SW 1271 (cell line): ENCODE measurements around the gene PACC1.
A peak's percentile ranks its signal among the peaks of the same experiment; 100 is the strongest.

Experiments
- DNase-seq, 2 experiments: peaks; one replicate each; lab custom pipeline; 2025; lab: John Stamatoyannopoulos, UW

Gene PACC1

GRCh38 chr1:212437179-212437798, 22.6 kb upstream of the PACC1 start:
- DNase-seq: no peak

GRCh38 chr1:212434992-212435391, 20.3 kb upstream of the PACC1 start:
- DNase-seq: no peak

DNA sequence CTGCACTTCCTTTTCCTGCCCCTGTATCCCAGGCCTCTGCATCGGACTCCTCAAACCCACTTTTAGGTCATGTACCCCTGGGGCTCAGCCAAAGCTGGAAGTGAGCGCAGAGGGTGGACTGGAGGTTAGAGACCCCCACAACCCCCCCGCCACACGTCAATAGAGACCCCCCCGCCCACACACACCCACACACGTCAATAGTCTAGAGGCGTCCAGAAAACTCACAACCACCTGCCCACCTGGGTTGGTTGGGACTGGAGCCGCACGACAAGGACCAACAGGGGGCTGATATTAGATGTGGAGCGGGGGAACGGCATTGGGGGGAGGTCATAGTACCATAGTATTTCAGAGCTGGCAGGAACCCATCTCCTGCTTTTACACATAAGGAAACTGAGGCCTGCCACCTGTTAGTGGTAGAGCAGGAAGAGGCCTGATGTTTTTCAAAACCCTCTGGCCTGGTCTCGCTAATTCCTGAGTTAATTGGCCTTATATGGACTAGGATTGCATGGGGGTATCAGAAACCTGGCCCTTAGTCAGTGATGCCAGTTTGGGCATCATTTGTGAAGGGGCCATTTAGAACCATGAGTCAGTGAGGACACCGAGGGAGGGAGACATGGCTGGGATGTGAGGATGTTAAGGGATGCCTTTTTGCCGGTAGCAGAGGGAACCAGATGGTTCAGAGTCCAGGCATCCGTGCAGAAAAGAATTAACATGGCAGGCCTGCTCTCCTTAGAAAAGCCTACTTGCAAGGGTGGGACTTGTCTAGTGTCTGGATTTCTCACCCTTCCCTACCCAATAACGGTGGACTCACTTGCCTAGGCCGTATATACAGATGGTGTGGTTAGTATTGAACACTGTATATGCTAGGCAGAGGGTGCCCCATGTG, 19.1 kb upstream of the PACC1 start:
- no peak for DNase-seq

- peak; percentile 4 to 49 for DNase-seq
Measured at GRCh38 chr1:212432661-212433576, 18.2 kb upstream of the PACC1 start, which contains the start of gene NENF. Gene NENF (plus strand): TSS chr1:212432920. CDS start chr1:212432944, 24 bp downstream.

- no peak for DNase-seq
Measured at GRCh38 chr1:212432272-212432660, 17.6 kb upstream of the PACC1 start.

DNA sequence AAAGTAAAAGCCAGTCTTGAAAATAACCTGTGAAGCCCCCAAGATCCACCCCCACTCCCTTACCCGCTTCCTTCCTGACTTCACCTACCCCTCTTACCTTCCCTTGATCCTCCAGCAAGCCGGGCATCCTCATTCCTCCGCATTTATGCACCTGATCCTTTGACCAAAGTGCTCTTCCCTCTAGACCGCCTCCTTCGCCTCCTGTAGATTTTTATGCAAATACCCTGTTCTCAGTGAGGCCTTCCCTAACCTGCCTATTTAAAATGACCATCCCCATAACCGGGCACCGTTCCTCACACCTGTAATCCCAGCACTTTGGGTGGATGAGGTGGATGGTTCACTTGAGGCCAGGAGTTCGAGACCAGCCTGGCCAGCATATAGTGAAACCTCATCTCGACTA, 17.0 kb upstream of the PACC1 start:
- DNase-seq: no peak

GRCh38 chr1:212430955-212431394, 16.3 kb upstream of the PACC1 start:
- no peak for DNase-seq

DNA sequence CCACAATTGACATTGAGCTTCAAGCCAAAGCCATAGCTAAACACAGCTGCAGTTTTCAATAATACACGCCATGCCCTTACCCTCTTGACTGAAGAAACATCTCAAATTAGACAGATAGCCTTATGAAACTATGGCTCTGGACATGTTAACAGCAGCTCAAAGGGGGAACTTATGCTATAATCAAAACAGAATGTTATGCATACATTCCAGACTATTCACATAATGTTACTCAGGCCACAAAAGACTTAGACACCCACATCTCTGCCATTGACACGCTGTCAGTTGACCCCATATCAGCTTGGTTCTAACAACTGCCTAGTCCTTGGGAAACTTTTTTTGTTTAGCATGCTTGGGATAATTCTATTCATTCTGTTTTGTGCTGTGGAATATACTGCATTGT, 15.7 kb upstream of the PACC1 start:
- no peak for DNase-seq

DNA sequence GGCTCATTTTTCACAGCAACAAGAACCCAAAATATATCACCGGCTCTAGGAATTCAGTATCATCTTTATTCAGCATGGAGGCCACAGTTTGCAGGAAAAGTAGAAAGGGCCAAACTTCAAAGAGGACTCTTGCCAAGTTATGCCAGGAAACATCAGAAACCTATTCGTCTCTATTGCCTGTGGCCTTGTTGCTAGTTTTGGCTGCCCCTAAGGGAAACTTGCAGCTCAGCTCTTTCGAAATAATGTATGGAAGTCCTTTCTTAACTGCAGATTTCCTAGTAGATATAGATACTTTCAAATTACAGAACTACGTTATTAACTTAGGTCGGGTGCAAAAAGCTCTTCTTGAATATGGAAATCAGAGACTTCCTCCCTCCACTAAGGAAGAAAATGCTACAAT, 13.8 kb upstream of the PACC1 start:
- DNase-seq: no peak

DNA sequence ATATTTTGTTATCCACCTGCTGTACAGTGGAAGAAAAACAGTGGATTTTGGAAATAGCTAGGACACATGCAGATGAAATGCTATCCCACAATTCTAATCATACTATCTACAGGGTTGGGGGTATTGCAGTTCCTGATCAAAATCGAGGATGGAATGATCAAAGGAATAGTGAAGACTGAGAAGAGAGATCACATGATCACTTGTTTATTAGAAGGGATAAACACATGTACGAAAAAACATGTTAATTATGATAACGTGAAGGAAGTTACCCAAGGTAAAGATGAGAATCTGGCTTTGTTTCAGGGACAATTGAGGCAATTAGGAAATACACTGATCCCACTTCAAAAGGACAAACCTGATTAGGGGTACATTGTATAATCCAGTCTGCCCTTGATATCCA, 9.2 kb upstream of the PACC1 start:
- DNase-seq: no peak

DNA sequence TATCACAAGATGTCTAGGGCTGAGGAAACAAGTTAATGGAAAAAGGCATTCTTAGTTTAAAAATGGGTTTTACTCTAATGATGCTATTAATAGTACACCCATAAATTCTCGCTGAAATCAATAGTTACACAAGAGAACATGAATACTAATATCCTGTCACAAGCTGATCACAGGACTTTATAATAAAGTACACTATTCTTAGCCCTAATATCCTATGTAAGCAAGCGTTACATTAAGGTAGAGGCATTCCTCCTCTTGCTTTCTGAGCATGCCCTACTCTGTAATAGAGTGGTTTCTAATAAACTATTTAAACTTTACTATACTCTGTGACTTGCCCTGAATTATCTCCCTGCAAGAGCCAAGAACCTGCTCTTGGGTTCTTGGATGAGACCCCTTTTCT, 6.5 kb upstream of the PACC1 start:
- no peak for DNase-seq

GRCh38 chr1:212415107-212415841, 588 bp upstream of the PACC1 start:
- no peak for DNase-seq

DNA sequence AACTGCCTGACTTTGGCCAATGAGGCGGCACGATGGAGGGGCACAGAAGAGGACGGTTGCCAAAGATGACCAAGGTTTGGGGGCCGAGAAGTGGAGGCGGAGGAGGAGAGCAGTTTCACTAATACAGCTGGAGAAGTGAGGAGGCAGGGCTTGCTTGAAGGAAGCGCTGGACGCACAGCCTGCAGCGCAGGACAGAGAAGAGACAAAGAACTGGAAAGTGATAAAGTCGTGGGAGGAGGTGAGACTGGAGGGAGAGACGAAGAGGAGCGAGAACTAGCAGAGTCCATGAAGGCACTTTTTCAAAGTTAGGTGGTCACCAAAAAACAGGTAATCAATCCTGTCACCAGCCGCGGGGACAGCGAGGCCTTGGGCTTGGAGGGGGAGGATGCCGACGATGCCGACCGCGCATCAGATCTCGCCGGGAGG, 771 bp downstream of the PACC1 start:
- no peak for DNase-seq

- no peak for DNase-seq
Measured at GRCh38 chr1:212412374-212412773, 2.3 kb downstream of the PACC1 start.

DNA sequence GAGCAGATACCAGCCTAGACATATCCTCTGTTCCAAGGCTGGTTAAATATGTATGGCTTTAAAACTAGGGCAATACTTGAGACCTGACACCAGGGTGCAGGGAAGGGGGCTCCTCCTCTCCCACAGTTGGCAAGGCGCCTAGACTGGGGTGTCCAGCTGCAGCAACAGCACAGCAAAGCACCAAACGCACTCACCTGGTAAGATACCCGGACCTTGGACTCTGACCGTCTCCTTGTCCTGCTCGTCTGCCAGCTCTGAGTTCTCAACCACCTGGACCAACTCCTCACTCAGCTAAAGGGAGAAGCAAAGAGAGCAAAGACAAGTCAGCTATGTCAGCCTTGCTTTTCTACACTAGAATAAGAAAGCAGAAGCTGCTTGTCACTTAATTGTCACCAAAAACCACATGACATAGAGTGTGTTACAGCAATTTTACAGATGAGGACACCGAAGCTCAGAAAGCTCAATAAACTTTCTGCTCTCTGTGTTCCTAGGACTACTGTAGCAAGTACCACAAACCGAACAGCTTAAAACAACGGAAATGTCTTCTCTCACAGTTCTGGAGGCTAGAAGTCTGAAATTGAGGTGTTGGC, 4.4 kb downstream of the PACC1 start:
- no peak for DNase-seq

GRCh38 chr1:212402666-212403321, 11.9 kb downstream of the PACC1 start:
- DNase-seq: no peak

DNA sequence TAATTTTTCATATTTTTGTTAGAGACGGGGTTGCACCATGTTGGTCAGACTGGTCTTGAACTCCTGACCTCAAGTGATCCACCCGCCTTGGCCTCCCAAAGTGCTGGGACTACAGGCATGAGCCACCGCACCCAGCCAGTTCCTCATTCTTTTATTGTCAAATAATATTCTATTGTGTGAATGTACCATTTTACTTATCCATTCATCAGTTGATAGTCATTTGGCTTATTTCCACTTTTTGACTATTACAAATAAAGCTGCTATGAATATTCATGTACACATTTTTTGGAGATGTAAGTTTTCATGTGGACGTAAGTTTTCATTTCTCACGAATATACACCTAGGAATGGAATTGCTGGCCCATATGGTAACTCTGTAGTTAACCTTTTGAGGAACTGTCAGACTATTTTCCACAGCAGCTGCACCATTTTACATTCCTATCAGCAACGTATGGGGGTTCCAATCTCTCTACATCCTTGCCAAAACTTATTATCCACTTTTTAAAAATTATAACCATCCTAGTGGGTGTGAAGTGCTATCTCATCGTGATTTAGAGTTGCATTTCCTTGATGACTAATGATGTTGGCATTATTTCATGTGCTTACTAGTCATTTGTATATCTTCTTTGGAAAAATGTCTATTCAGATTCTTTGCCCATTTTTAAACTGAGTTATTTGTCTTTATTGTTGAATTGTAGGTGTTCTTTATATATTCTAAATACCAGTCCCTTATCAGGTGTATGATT, 12.7 kb downstream of the PACC1 start:
- DNase-seq: peak in 1 of 2 experiments; percentile 40

DNA sequence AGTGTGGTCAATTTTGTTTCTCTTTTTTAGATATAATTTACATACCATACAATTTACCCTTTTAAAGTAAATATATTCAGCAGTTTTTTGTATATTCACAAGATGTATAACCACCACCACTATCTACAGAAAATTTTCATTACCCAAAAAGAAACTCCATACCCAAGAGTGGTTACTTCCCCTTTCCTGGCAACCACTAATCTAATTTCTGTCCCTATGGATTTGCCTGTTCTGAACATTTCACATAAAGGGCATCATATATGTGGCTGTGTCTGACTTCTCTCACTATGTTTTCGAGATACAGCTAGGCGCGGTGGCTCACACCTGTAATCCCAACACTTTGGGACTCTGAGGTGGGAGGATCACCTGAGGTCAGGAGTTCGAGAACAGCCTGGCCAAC, 13.6 kb downstream of the PACC1 start:
- no peak for DNase-seq

GRCh38 chr1:212397171-212397570, 17.5 kb downstream of the PACC1 start:
- no peak for DNase-seq

DNA sequence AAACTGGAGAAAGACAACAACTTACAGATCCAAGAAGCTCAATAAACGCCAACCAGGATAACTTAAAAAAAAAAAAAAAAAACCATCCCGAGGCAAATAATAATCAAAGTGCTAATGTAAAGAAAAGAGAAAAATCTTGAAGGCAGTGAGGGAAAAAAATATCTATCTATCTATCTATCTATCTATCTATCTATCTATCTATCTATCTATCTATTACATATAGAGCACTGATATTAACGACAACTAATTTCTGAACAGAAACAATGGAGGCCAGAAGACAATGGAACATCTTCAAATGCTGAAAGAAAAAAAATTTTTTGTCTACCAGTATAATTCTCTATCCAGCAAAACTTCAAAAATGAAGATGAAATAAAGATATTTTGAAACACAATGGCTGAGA, 18.0 kb downstream of the PACC1 start:
- DNase-seq: no peak
